ENCODE results near the gene ADAMTS13.

DNA sequence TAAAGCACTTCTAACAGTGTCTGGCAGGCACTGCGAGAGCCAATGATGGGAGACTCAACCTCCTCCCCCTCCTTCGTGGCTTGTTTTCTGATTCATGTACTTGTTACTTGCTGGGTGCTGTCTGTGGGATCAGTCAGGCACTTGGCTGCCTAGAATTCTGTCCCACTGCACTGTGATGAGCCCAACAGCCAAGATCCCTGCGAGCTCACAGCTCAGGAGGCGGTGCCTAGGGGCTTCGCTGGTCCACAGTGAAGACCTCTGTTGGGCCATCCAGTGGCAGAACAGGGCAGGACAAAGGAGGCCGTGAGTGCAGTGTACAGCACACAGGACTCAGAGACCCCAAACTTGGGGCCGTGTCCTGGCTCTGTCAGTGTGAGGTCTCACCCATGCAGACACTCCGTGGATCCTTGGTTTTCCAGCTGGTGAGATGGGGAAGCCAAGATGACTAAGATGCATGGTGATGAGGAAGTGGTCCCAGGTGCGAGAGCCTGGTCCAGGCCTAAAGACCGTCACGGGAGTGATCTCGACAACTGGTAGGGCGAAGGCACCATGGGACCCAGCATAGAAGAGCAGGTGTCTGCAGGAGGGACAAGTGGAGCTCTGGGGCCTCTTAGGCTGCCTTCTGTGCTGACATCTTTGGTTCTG, 83.1 kb downstream of the ADAMTS13 start:
- TF ChIP-seq POLR2A (IDR thresholded peaks at IDR 0.05): no peak
- TF ChIP-seq, protein P1, sequence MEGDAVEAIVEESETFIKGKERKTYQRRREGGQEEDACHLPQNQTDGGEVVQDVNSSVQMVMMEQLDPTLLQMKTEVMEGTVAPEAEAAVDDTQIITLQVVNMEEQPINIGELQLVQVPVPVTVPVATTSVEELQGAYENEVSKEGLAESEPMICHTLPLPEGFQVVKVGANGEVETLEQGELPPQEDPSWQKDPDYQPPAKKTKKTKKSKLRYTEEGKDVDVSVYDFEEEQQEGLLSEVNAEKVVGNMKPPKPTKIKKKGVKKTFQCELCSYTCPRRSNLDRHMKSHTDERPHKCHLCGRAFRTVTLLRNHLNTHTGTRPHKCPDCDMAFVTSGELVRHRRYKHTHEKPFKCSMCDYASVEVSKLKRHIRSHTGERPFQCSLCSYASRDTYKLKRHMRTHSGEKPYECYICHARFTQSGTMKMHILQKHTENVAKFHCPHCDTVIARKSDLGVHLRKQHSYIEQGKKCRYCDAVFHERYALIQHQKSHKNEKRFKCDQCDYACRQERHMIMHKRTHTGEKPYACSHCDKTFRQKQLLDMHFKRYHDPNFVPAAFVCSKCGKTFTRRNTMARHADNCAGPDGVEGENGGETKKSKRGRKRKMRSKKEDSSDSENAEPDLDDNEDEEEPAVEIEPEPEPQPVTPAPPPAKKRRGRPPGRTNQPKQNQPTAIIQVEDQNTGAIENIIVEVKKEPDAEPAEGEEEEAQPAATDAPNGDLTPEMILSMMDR (IDR thresholded peaks at IDR 0.05): no peak
